Mesenteric fat pad (tissue), 1 donor: ENCODE data around the gene SLC38A3. TPM values are rescaled to one million over a fixed set of nuclear protein-coding genes. Genes with fewer than 3 reads are reported as not detected.
A peak's percentile ranks its signal among the peaks of the same experiment; 100 is the strongest.

Experiments used
- DNase-seq: peaks from one replicate; pipeline ENCODE4 v3.0.0-alpha.2; 2020; ENCODE audit warnings: low spot score
- long read RNA-seq: library from polyadenylated mRNA; unstranded; transcript quantifications from one replicate; pipeline ENCODE4 v2.0.0, GENCODE V29; 2020
- total RNA-seq: library from RNA; stranded (reverse); fragmentation: NEBNext Ultra II Directional; extraction: Animal tissue kit (Norgen Biotek cat#: 25700); gene quantifications from one replicate; pipeline ENCODE4 v1.2.1, GENCODE V29; 2021
- donor health status: DM: yes; HTN: yes; CAD: no.

Gene SLC38A3
- 0.39 TPM for total RNA-seq
- long read RNA-seq = 0 reads

GRCh38 chr3:50204804-50205412, at the start of gene SLC38A3:
Gene SLC38A3 (plus strand): TSS chr3:50205271. CDS start chr3:50214200, 8,929 bp downstream.
- no peak for DNase-seq

- DNase-seq = no peak
These were observed 49.6 kb upstream of the SLC38A3 start for GRCh38 chr3:50155491-50155878.

- no peak for DNase-seq
These were observed 49.2 kb upstream of the SLC38A3 start for GRCh38 chr3:50155891-50156290.

GRCh38 chr3:50156549-50157493, 48.2 kb upstream of the SLC38A3 start:
- no peak for DNase-seq

GRCh38 chr3:50157827-50158529, 47.1 kb upstream of the SLC38A3 start:
- no peak for DNase-seq

GRCh38 chr3:50158530-50159146, 46.4 kb upstream of the SLC38A3 start:
- no peak for DNase-seq

- DNase-seq = no peak
These were observed 44.5 kb upstream of the SLC38A3 start for GRCh38 chr3:50160561-50160983.

- DNase-seq = no peak
These were observed 43.8 kb upstream of the SLC38A3 start for GRCh38 chr3:50161320-50161719.

GRCh38 chr3:50162034-50162883, 42.8 kb upstream of the SLC38A3 start:
- no peak for DNase-seq

- peak; percentile 93 for DNase-seq
These were observed 41.3 kb upstream of the SLC38A3 start for GRCh38 chr3:50163572-50164455.

- no peak for DNase-seq
These were observed 40.6 kb upstream of the SLC38A3 start for GRCh38 chr3:50164481-50164880.

- DNase-seq = no peak
These were observed 39.8 kb upstream of the SLC38A3 start for GRCh38 chr3:50164984-50165909.

- DNase-seq = no peak
These were observed 39.0 kb upstream of the SLC38A3 start for GRCh38 chr3:50165910-50166538.

- no peak for DNase-seq
These were observed 38.5 kb upstream of the SLC38A3 start for GRCh38 chr3:50166620-50167019.

GRCh38 chr3:50167069-50167840, 37.8 kb upstream of the SLC38A3 start:
- DNase-seq = no peak

- no peak for DNase-seq
These were observed 37.2 kb upstream of the SLC38A3 start for GRCh38 chr3:50167841-50168209.

GRCh38 chr3:50168388-50168787, 36.7 kb upstream of the SLC38A3 start:
- DNase-seq = no peak
